H1 (cell line): ENCODE measurements around the gene FGFRL1. TPM values are rescaled to one million over a fixed set of nuclear protein-coding genes. Genes with fewer than 3 reads are reported as not detected.

Experiments
- HDAC2 ChIP-seq, 2 experiments: fragments of 300-600 bp in 1 of 2; sonication (generic) in 1 of 2; IDR thresholded peaks; 2 replicates each; pipeline ENCODE4 v1.6.1; 2011 to 2012; ENCODE audit warnings: low read depth in 2 of 2, low read length in 2 of 2, mild to moderate bottlenecking in 2 of 2, moderate library complexity in 2 of 2, borderline replicate concordance in 1 of 2, inconsistent platforms in 1 of 2
- MAX ChIP-seq: IDR thresholded peaks from 2 replicates; pipeline ENCODE4 v1.6.1; 2012; ENCODE audit warnings: inconsistent platforms
- polyA plus RNA-seq, 7 experiments: library from polyadenylated mRNA; depleted of rRNA in 3 of 7; stranded (reverse) in 5 of 7; unstranded in 2 of 7; fragments of >200 nt in 5 of 7; fragments of 200-250 nt in 2 of 7; gene quantifications; 1 replicate in 5 of 7; 2 replicates in 1 of 7; 4 replicates in 1 of 7; pipeline versions ENCODE4 v1.2.1 to v1.2.3, GENCODE V29; 2011 to 2013; ENCODE audit warnings: missing spikeins in 2 of 7, mixed read lengths in 2 of 7
- total RNA-seq: library from RNA; stranded (reverse); fragmentation: NEBNext Ultra II Directional; extraction: Animal tissue kit (Norgen Biotek cat#: 25700); gene quantifications from 2 replicates; pipeline ENCODE4 v1.2.1, GENCODE V29; 2021

FGFRL1 gene
- total and polyA plus RNA-seq, 2 of the 8 experiments (the other 6 are each of a cell fraction or from before 2014, with no cell fraction given) = 18.9 to 34.6 TPM

- TF ChIP-seq HDAC2 (IDR thresholded peaks at IDR 0.05; ENCODE audit: borderline replicate concordance in 1 of 2, low read depth in 2 of 2, low read length in 2 of 2) (0 out of 4 replicates have a peak, but pooled peaks of 1 of the 2 experiments have one; percentile 36), MAX (peak; percentile 44; the same call in 1 of the 2 replicates)
These were observed 1.7 kb upstream of the FGFRL1 start (continued) for GRCh38 chr4:1009542-1010394.
